HCT116 (cell line): Measurements from ENCODE around the gene SCGB3A2. TPM values are rescaled to one million over a fixed set of nuclear protein-coding genes. Genes with fewer than 3 reads are reported as not detected.

Source experiments
- ATAC-seq: fragments of 200-7000 bp; cut with Tn5 transposase; 2 replicates; pipeline ENCODE4 v1.9.1; 2020; ENCODE audit warnings: mild to moderate bottlenecking, moderate library complexity
- BruUV-seq: library from RNA; stranded (reverse); fragments of 400-500 nt; replicated peaks from 2 replicates; lab custom pipeline; 2021; lab: Mats Ljungman, UMichigan
- CTCF ChIA-PET: fragments of 300-600 bp; sonication (Branson Sonifier 250); formaldehyde crosslinking; loops from one replicate; lab custom pipeline; 2021; ENCODE audit warnings: antibody characterized with exemption; lab: Charles Lee
- POLR2A ChIA-PET: fragments of 300-600, 350-600 bp; sonication (Branson Sonifier 250); formaldehyde crosslinking; loops from one replicate; lab custom pipeline; 2021; ENCODE audit warnings: antibody characterized with exemption; lab: Charles Lee
- RAD21 ChIA-PET, 2 experiments: fragments of 300-600 bp; sonication (Branson Sonifier 250); formaldehyde crosslinking; loops; one replicate each; lab custom pipeline; 2023; ENCODE audit warnings: low total read pairs in 2 of 2; ENCODE audit not compliant: uncharacterized antibody in 2 of 2, unreplicated experiment in 2 of 2, low non-redundant PET in 1 of 2; lab: Charles Lee
- DNase-seq: peaks from one replicate; pipeline ENCODE4 v3.0.0-alpha.2; 2010; ENCODE audit warnings: low read depth, low spot score
- H2AFZ ChIP-seq: fragments of 200-600 bp; shearing (Covaris generic), sonication (generic); 2 replicates; pipeline ENCODE4 v1.6.1; 2017; ENCODE audit warnings: low read depth, mixed run types, mixed read lengths, antibody characterized with exemption, low read length; ENCODE audit not compliant: poor library complexity, severe bottlenecking
- H3K27ac ChIP-seq: 2 replicates; pipeline ENCODE4 v1.5.1; 2012; ENCODE audit warnings: low read depth, low read length
- H3K27me3 ChIP-seq: fragments of 200-600 bp; sonication (generic); 2 replicates; pipeline ENCODE4 v1.6.1; 2016; ENCODE audit warnings: mixed run types, low read length, mixed read lengths; ENCODE audit not compliant: insufficient read depth
- H3K36me3 ChIP-seq, 2 experiments: fragments of 200-500 bp in 1 of 2; fragments of 200-600 bp in 1 of 2; sonication (Bioruptor generic) in 1 of 2; sonication (generic) in 1 of 2; 2 replicates each; pipeline versions ENCODE4 v1.5.1 to v1.6.1; 2014 to 2016; ENCODE audit warnings: low read length in 2 of 2, inconsistent platforms in 1 of 2, mixed read lengths in 1 of 2, mixed run types in 1 of 2; ENCODE audit not compliant: insufficient read depth in 2 of 2, control insufficient read depth in 1 of 2
- H3K4me1 ChIP-seq, 2 experiments: fragments of 200-600 bp in 1 of 2; sonication (generic) in 1 of 2; 2 replicates each; pipeline versions ENCODE4 v1.5.1 to v1.6.1; 2012 to 2017; ENCODE audit warnings: low read length in 2 of 2, inconsistent platforms in 1 of 2, mild to moderate bottlenecking in 1 of 2, mixed read lengths in 1 of 2, mixed run types in 1 of 2, moderate library complexity in 1 of 2; ENCODE audit not compliant: insufficient read depth in 2 of 2, control insufficient read depth in 1 of 2
- H3K4me2 ChIP-seq: fragments of 200-600 bp; sonication (generic); 2 replicates; pipeline ENCODE4 v1.6.1; 2017; ENCODE audit warnings: mixed run types, low read length, mixed read lengths
- H3K4me3 ChIP-seq, 2 experiments: fragments of 200-600 bp in 1 of 2; sonication (generic) in 1 of 2; replicated peaks in 1 of 2; 2 replicates each; pipeline ENCODE4 v1.5.1; 2011 to 2016; ENCODE audit warnings: low read length in 2 of 2, control low read depth in 1 of 2, low read depth in 1 of 2, mild to moderate bottlenecking in 1 of 2, mixed read lengths in 1 of 2, mixed run types in 1 of 2
- H3K79me2 ChIP-seq: fragments of 200-600 bp; sonication (generic); 2 replicates; pipeline ENCODE4 v1.6.1; 2017; ENCODE audit warnings: mild to moderate bottlenecking, mixed run types, low read length, moderate library complexity, mixed read lengths; ENCODE audit not compliant: insufficient read depth
- H3K9ac ChIP-seq: fragments of 200-600 bp; sonication (generic); 2 replicates; pipeline ENCODE4 v1.6.1; 2016; ENCODE audit warnings: low read length, mixed read lengths
- H3K9me2 ChIP-seq: fragments of 200-600 bp; sonication (generic), shearing (Covaris generic); 2 replicates; pipeline ENCODE4 v1.6.1; 2017; ENCODE audit warnings: mixed run types, mild to moderate bottlenecking, moderate library complexity; ENCODE audit not compliant: insufficient read depth
- H3K9me3 ChIP-seq, 2 experiments: fragments of 200-500 bp in 1 of 2; fragments of 200-600 bp in 1 of 2; sonication (Bioruptor generic) in 1 of 2; sonication (generic) in 1 of 2; 2 replicates each; pipeline ENCODE4 v1.6.1; 2014 to 2017; ENCODE audit warnings: low read length in 2 of 2, mixed read lengths in 2 of 2, inconsistent platforms in 1 of 2, low read depth in 1 of 2, mild to moderate bottlenecking in 1 of 2, mixed run types in 1 of 2, moderate library complexity in 1 of 2; ENCODE audit not compliant: control insufficient read depth in 1 of 2, insufficient read depth in 1 of 2
- H4K20me1 ChIP-seq: fragments of 200-600 bp; sonication (generic), shearing (Covaris generic); 2 replicates; pipeline ENCODE4 v1.6.1; 2017; ENCODE audit warnings: mixed run types, mild to moderate bottlenecking, moderate library complexity; ENCODE audit not compliant: insufficient read depth
- CEBPB ChIP-seq: IDR thresholded peaks from 2 replicates; pipeline ENCODE4 v1.6.1; 2012; ENCODE audit warnings: low read depth
- EGR1 ChIP-seq: IDR thresholded peaks from 2 replicates; pipeline ENCODE4 v1.6.1; 2012; ENCODE audit warnings: low read depth
- ELF1 ChIP-seq: IDR thresholded peaks from 2 replicates; pipeline ENCODE4 v1.6.1; 2012; ENCODE audit warnings: low read depth, borderline replicate concordance
- EZH2 ChIP-seq: fragments of 200-600 bp; sonication (generic); IDR thresholded peaks from 2 replicates; pipeline ENCODE4 v1.6.1; 2017; ENCODE audit warnings: antibody characterized with exemption, mixed run types
- FOSL1 ChIP-seq: IDR thresholded peaks from 2 replicates; pipeline ENCODE4 v1.6.1; 2012; ENCODE audit warnings: low read depth
- JUND ChIP-seq: IDR thresholded peaks from 2 replicates; pipeline ENCODE4 v1.6.1; 2012
- POLR2A ChIP-seq: IDR thresholded peaks from 2 replicates; pipeline ENCODE4 v1.7.0; 2011; ENCODE audit warnings: borderline replicate concordance; ENCODE audit not compliant: insufficient read depth, insufficient read length; ENCODE audit errors: extremely low read depth
- POLR2AphosphoS5 ChIP-seq: IDR thresholded peaks from 2 replicates; pipeline ENCODE4 v1.6.1; 2011; ENCODE audit warnings: mild to moderate bottlenecking, low read depth, low read length, moderate library complexity
- RAD21 ChIP-seq: IDR thresholded peaks from 2 replicates; pipeline ENCODE4 v1.6.1; 2012; ENCODE audit warnings: low read depth, mild to moderate bottlenecking
- SP1 ChIP-seq: IDR thresholded peaks from 2 replicates; pipeline ENCODE4 v1.6.1; 2012; ENCODE audit warnings: low read depth
- SRF ChIP-seq: IDR thresholded peaks from 2 replicates; pipeline ENCODE4 v1.6.1; 2012; ENCODE audit warnings: low read depth
- TCF7L2 ChIP-seq: IDR thresholded peaks from 2 replicates; pipeline ENCODE4 v1.7.0; 2011; ENCODE audit warnings: borderline replicate concordance, inconsistent platforms; ENCODE audit not compliant: insufficient read depth, insufficient read length; ENCODE audit errors: extremely low read depth
- ZFX ChIP-seq: fragments of 450-650 bp; IDR thresholded peaks from 2 replicates; pipeline ENCODE4 v1.6.1; 2017
- intact Hi-C: fragments of 100-400 bp; cut with micrococcal nuclease; formaldehyde crosslinking; loops from 2 replicates; pipeline ENCODE4 v1.10.0; 2022
- total RNA-seq: library from RNA; stranded (reverse); gene quantifications from one replicate; pipeline ENCODE4 v1.2.1, GENCODE V29; 2021; ENCODE audit not compliant: unreplicated experiment
- TF ChIP-seq, protein P1 (sequence below): IDR thresholded peaks from 2 replicates; pipeline ENCODE4 v1.6.1; 2011; ENCODE audit warnings: mild to moderate bottlenecking, low read length, moderate library complexity; ENCODE audit not compliant: insufficient replicate concordance; ENCODE audit errors: extremely low read depth
- TF ChIP-seq, protein P2 (sequence below): IDR thresholded peaks from 2 replicates; pipeline ENCODE4 v1.6.1; 2012

SCGB3A2 gene
- total RNA-seq, 1 experiment from 2014 or later, result not detected

DNA sequence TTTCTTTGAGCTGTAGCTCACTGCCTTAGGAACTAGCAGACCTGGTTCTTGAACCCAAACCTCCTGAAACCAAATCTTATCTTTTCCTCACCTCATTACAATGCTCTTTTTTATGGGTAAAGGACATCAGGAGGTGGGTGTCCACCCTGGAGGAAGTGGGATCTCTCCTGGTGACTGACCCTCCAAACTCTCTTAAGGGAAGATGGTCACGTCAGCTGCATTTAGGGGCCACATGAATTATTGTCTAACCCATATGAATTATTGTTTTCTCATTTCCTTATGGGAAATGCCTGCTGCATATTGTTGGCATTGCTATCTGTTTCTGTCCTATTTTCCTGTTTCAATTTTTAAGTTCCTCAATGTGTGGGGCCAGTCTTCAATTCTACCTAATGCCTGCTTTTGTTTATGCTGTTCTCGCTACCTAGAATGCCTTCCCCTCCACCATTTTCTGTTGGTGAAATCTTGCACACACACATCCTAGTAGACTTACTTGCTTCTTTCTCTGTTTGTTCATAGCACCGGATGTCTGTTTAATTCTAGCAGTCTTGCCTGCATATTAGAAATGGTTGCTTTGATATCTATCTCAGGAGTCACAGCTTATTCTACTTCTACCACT, 25.0 kb upstream of the SCGB3A2 start:
- H3K36me3 ChIP-seq, result no peaks in the 10 kb centered on the region
- no peaks in the 10 kb centered on the region for H3K9me3 ChIP-seq
- H3K27me3 ChIP-seq, result peaks cover 5% of the 10 kb centered on the region
- BruUV-seq, result no TSS peak
- H3K4me2 ChIP-seq, result no peak overlapping the region
- no peak overlapping the region for H3K27ac ChIP-seq
- H2AFZ ChIP-seq, result no peak overlapping the region
- POLR2A ChIA-PET, result no interaction called here
- ATAC-seq (no peak), DNase-seq (no peak)
- no peaks in the 10 kb centered on the region for H4K20me1 ChIP-seq
- no peak overlapping the region for H3K9ac ChIP-seq
- RAD21 ChIA-PET, result no interaction called here
- CTCF ChIA-PET, result no interaction called here
- no peak for TF ChIP-seq FOSL1
- no peak for TF ChIP-seq EZH2
- TF ChIP-seq SP1, result no peak
- TF ChIP-seq POLR2A, result no peak
- TF ChIP-seq SRF, result no peak
- TF ChIP-seq POLR2AphosphoS5, result no peak
- no peak for TF ChIP-seq TCF7L2
- TF ChIP-seq ELF1, result no peak
- no peak for TF ChIP-seq ZFX
- no peak for TF ChIP-seq CEBPB
- TF ChIP-seq RAD21, result no peak
- no peak for TF ChIP-seq EGR1
- no peak for TF ChIP-seq JUND
- H3K4me3 ChIP-seq, result no peak overlapping the region
- no peaks in the 10 kb centered on the region for H3K79me2 ChIP-seq
- H3K9me2 ChIP-seq, result no peaks in the 10 kb centered on the region
- intact Hi-C loops, result no loop called here
- H3K4me1 ChIP-seq, result no peaks in the 10 kb centered on the region

DNA sequence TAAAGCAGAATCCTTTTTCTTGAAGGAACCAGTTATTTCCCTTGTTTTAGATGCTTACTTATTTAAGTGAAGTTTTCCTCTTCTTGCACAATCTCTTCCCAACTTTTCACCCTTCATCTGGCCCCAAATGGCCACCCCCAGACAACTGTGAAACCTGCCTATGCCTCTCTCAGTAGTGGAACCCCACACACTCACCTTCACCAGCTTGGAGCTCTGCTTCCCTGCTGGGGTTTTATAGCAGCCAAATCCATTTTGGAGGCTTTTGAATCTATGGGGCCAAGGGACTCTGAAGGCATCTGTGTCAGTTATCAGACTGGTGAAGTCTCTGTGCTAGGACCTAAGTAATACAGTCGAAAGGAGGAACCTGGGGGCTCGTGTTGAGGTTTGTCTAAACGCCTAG, 24.2 kb upstream of the SCGB3A2 start:
- no peak overlapping the region for H3K9ac ChIP-seq
- ATAC-seq, result no peak
- no peaks in the 10 kb centered on the region for H3K4me1 ChIP-seq
- no peak overlapping the region for H3K4me3 ChIP-seq
- H3K4me2 ChIP-seq, result no peak overlapping the region
- H3K27me3 ChIP-seq, result peaks cover 5% of the 10 kb centered on the region; the same call in 1 of the 2 replicates
- intact Hi-C loops, result no loop called here
- no TSS peak for BruUV-seq
- H3K9me2 ChIP-seq, result no peaks in the 10 kb centered on the region
- no peak overlapping the region for H2AFZ ChIP-seq
- RAD21 ChIA-PET, result no interaction called here
- TF ChIP-seq ELF1 (no peak), JUND (no peak), FOSL1 (no peak), POLR2A (no peak), SRF (no peak), RAD21 (no peak)
- TF ChIP-seq, protein P1, sequence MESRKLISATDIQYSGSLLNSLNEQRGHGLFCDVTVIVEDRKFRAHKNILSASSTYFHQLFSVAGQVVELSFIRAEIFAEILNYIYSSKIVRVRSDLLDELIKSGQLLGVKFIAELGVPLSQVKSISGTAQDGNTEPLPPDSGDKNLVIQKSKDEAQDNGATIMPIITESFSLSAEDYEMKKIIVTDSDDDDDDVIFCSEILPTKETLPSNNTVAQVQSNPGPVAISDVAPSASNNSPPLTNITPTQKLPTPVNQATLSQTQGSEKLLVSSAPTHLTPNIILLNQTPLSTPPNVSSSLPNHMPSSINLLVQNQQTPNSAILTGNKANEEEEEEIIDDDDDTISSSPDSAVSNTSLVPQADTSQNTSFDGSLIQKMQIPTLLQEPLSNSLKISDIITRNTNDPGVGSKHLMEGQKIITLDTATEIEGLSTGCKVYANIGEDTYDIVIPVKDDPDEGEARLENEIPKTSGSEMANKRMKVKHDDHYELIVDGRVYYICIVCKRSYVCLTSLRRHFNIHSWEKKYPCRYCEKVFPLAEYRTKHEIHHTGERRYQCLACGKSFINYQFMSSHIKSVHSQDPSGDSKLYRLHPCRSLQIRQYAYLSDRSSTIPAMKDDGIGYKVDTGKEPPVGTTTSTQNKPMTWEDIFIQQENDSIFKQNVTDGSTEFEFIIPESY, result no peak
- TF ChIP-seq, protein P2, sequence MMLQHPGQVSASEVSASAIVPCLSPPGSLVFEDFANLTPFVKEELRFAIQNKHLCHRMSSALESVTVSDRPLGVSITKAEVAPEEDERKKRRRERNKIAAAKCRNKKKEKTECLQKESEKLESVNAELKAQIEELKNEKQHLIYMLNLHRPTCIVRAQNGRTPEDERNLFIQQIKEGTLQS, result no peak
- DNase-seq, result no peak
- no peaks in the 10 kb centered on the region for H3K9me3 ChIP-seq
- no peaks in the 10 kb centered on the region for H3K79me2 ChIP-seq
- H3K36me3 ChIP-seq, result no peaks in the 10 kb centered on the region
- POLR2A ChIA-PET, result no interaction called here
- H3K27ac ChIP-seq, result no peak overlapping the region
- H4K20me1 ChIP-seq, result no peaks in the 10 kb centered on the region
- CTCF ChIA-PET, result interaction anchor here (1.1 kb wide), 1 partner anchor 86 kb away, joined by 3 read pairs; no protein-coding TSS in a partner anchor
